Spinal cord (tissue), 10 donors: ENCODE data around the gene ACADL. TPM values are rescaled to one million over a fixed set of nuclear protein-coding genes. Genes with fewer than 3 reads are reported as not detected.
A peak's percentile ranks its signal among the peaks of the same experiment; 100 is the strongest.

Experiments used
- DNase-seq, 6 donors: peaks; one replicate each; pipeline versions ENCODE4 v3.0.0 to v3.0.0-alpha.2; 2013 to 2015; ENCODE audit warnings: low spot score in 6 of 6, low read depth in 4 of 6
- H3K27ac ChIP-seq: one replicate; pipeline ENCODE4 v1.5.1; 2013; ENCODE audit warnings: low read depth, low read length, control low read depth
- H3K27me3 ChIP-seq: one replicate; pipeline ENCODE4 v1.6.1; 2013; ENCODE audit warnings: low read length; ENCODE audit not compliant: control insufficient read depth, insufficient read depth
- H3K36me3 ChIP-seq: one replicate; pipeline ENCODE4 v1.6.1; 2013; ENCODE audit warnings: low read length; ENCODE audit not compliant: control insufficient read depth, insufficient read depth
- H3K4me1 ChIP-seq: one replicate; pipeline ENCODE4 v1.6.1; 2013; ENCODE audit warnings: low read length; ENCODE audit not compliant: control insufficient read depth, insufficient read depth
- H3K4me3 ChIP-seq: one replicate; pipeline ENCODE4 v1.5.1; 2013; ENCODE audit warnings: low read depth, low read length, control low read depth
- H3K9me3 ChIP-seq: one replicate; pipeline ENCODE4 v1.6.1; 2013; ENCODE audit warnings: low read length; ENCODE audit not compliant: control insufficient read depth, insufficient read depth
- WGBS: methylation state at CpG from one replicate; pipeline ENCODE4 v1.1.5; 2013; ENCODE audit warnings: missing lambda C conversion rate; ENCODE audit not compliant: insufficient coverage; 5-methylcytosine and 5-hydroxymethylcytosine counted together
- polyA plus RNA-seq, 2 donors: library from polyadenylated mRNA; unstranded; fragments of 120-200 nt; gene quantifications; one replicate each; pipeline ENCODE4 v1.2.1, GENCODE V29; 2013; ENCODE audit not compliant: insufficient read length in 2 of 2
- total RNA-seq, 2 donors: library from RNA; depleted of rRNA in 1 of 2; stranded (reverse); fragments of 120-200 nt in 1 of 2; fragments of >200 nt in 1 of 2; gene quantifications; one replicate each; pipeline versions ENCODE4 v1.2.3 to v1.2.4, GENCODE V29; 2013 to 2014
- donor health status: healthy.

Gene ACADL
- total and polyA plus RNA-seq, 4 donors: 3.1 to 5.8 (median 4.0) TPM

DNA sequence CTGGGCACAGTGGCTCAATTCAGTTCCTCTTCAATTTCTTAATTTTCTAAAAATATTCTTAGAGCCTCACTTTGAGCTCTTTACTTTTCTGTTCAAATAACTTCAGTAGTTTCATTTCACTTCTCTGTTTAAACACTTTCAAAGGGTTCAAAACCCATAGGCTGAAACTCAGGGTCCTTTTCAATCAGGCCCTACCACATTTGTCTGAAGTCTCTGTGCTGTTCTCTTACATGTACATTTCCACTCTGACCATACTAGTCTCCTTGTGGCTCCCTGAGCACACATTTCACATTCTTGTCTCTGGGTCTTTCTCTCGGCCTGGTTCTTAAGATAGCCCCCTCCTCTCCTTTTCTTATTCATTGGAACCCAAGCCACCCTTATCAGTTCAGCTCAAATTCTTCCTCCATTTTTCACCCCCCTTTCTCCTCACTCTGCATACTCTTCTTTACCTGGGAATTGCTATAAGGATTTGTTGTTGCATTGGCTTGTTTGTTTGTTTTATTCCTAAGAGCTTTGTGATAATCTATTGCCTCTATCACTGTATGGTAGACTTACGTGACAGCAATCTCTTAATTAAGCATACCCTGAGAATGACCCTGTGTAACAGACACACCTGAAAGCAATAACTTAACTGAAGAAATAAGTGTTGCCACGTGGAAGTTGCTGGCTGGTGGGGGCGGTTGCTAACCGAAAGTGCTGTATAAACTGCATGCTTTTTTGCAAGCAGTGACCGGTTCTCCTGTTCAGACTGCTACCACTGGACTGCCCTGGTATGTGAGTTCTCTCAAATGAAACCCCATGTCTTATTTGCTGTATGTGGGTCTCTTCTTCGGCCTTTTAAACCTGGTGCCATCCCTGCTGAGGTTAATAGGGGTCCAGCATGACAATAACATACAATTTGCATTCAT, 27.7 kb upstream of the ACADL start:
- H3K36me3 ChIP-seq: no peaks in the 10 kb centered on the region
- no peak overlapping the region for H3K4me3 ChIP-seq
- H3K4me1 ChIP-seq: no peaks in the 10 kb centered on the region
- no peaks in the 10 kb centered on the region for H3K27me3 ChIP-seq
- no peak overlapping the region for H3K27ac ChIP-seq
- DNase-seq: no peak
- 71% methylated on average over 5 of the region's 7 CpGs for WGBS
- H3K9me3 ChIP-seq: no peaks in the 10 kb centered on the region

- H3K4me1 ChIP-seq: no peaks in the 10 kb centered on the region
- H3K9me3 ChIP-seq: no peaks in the 10 kb centered on the region
- DNase-seq: no peak
- no peaks in the 10 kb centered on the region for H3K36me3 ChIP-seq
- no peak overlapping the region for H3K27ac ChIP-seq
- H3K27me3 ChIP-seq: no peaks in the 10 kb centered on the region
- H3K4me3 ChIP-seq: no peak overlapping the region
- WGBS: no CpG with 5 or more reads among the region's 1 CpG
Observed at GRCh38 chr2:210250622-210251021, 25.4 kb upstream of the ACADL start.

DNA sequence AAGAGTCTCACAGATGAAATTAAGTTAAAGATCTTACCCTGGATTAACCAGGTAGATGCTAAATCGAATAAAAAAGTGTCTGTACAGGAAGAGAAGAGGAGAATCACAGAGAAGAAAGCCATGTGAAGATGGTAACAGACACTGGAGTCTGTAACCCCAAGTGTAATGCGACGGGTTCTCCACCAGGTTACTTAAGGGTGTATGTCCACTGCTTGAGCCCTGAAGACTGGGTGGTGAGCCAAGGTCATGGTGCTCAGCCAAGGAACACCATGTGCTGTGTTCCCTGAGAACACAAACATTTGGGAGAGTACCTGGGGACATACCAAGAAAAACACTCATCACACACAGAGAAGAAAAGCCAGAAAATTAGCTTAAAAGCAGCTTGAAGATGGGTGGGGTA, 8.2 kb upstream of the ACADL start:
- DNase-seq: peak in 1 of 6 donors; percentile 21
- H3K27ac ChIP-seq: no peak overlapping the region
- 83% methylated on average over 3 of the region's 3 CpGs for WGBS

GRCh38 chr2:210230984-210231383, 5.7 kb upstream of the ACADL start:
- Histone ChIP-seq H3K27me3 (peaks cover 5% of the 10 kb centered on the region), H3K4me1 (no peaks in the 10 kb centered on the region), H3K36me3 (no peaks in the 10 kb centered on the region), H3K27ac (no peak overlapping the region), H3K4me3 (no peak overlapping the region), H3K9me3 (no peaks in the 10 kb centered on the region)
- no peak for DNase-seq

More for the DNA sequence above, 8.2 kb upstream of the ACADL start:
- H3K4me3 ChIP-seq: no peak overlapping the region
- no peaks in the 10 kb centered on the region for H3K4me1 ChIP-seq
- H3K36me3 ChIP-seq: no peaks in the 10 kb centered on the region
- H3K27me3 ChIP-seq: no peaks in the 10 kb centered on the region
- H3K9me3 ChIP-seq: no peaks in the 10 kb centered on the region

DNA sequence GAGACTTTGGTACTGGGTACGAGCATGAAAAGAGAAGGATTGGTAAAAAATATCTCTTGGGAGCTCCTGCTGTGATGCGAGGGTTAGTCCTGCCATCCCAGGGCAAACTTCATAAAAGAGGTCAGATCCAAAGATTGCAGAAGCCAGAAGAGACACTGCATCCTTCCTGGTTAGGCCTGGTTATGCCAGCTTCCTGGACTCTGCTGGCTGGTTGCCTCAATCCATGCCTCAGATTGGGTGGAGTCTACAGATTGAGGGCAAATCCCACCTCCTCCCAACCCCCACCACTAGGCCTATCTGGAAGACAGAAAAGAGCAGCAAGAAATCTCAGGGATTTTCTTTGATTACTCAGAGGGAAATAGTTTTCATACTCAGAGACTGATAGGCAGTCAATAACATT, 5.3 kb upstream of the ACADL start:
- 92% methylated on average over 2 of the region's 2 CpGs for WGBS
- H3K27ac ChIP-seq: no peak overlapping the region
- H3K4me3 ChIP-seq: no peak overlapping the region
- no peaks in the 10 kb centered on the region for H3K36me3 ChIP-seq
- H3K27me3 ChIP-seq: peaks cover 10% of the 10 kb centered on the region
- H3K9me3 ChIP-seq: no peaks in the 10 kb centered on the region
- DNase-seq: no peak
- no peaks in the 10 kb centered on the region for H3K4me1 ChIP-seq

- H3K9me3 ChIP-seq: no peaks in the 10 kb centered on the region
- H3K27me3 ChIP-seq: peaks cover 19% of the 10 kb centered on the region
- H3K36me3 ChIP-seq: no peaks in the 10 kb centered on the region
- H3K27ac ChIP-seq: no peak overlapping the region
- no peak for DNase-seq
- WGBS: 90% methylated on average over 6 of the region's 7 CpGs
- no peak overlapping the region for H3K4me3 ChIP-seq
- H3K4me1 ChIP-seq: peaks cover 5% of the 10 kb centered on the region
Observed at GRCh38 chr2:210228586-210228985, 3.3 kb upstream of the ACADL start.

- WGBS: 100% methylated on average over 2 of the region's 4 CpGs
Observed at GRCh38 chr2:210227290-210228088, 2.2 kb upstream of the ACADL start.

GRCh38 chr2:210226223-210226622, 976 bp upstream of the ACADL start:
- no CpG with 5 or more reads among the region's 2 CpGs for WGBS
- H3K27ac ChIP-seq: no peak overlapping the region
- peaks cover 5% of the 10 kb centered on the region for H3K4me1 ChIP-seq
- no peak overlapping the region for H3K4me3 ChIP-seq
- no peak for DNase-seq
- peaks cover 19% of the 10 kb centered on the region for H3K27me3 ChIP-seq
- no peaks in the 10 kb centered on the region for H3K9me3 ChIP-seq
- H3K36me3 ChIP-seq: no peaks in the 10 kb centered on the region

More at GRCh38 chr2:210227290-210228088, 2.2 kb upstream of the ACADL start:
- Histone ChIP-seq H3K36me3 (no peaks in the 10 kb centered on the region), H3K9me3 (no peaks in the 10 kb centered on the region), H3K27ac (no peak overlapping the region), H3K27me3 (peaks cover 19% of the 10 kb centered on the region), H3K4me1 (peaks cover 5% of the 10 kb centered on the region), H3K4me3 (no peak overlapping the region)
- DNase-seq: no peak

- DNase-seq: no peak
- peaks cover 19% of the 10 kb centered on the region for H3K27me3 ChIP-seq
- WGBS: 10% methylated on average over 24 of the region's 24 CpGs
- no peak overlapping the region for H3K27ac ChIP-seq
- peak overlapping the region; percentile 62 for H3K4me3 ChIP-seq
- H3K4me1 ChIP-seq: peaks cover 5% of the 10 kb centered on the region
- H3K9me3 ChIP-seq: no peaks in the 10 kb centered on the region
- no peaks in the 10 kb centered on the region for H3K36me3 ChIP-seq
Observed at GRCh38 chr2:210224591-210224940, 681 bp downstream of the ACADL start.
